Bone marrow (tissue), 2 donors: ENCODE data around the gene ACSF2.

Source experiments
- DNase-seq, 2 donors: peaks; one replicate each; lab custom pipeline; 2025; lab: John Stamatoyannopoulos, UW

ACSF2 gene

GRCh38 chr17:50440172-50440837 is 14.3 kb downstream of the ACSF2 start:
- no peak for DNase-seq

- no peak for DNase-seq
These were observed 15.1 kb downstream of the ACSF2 start for GRCh38 chr17:50440838-50441829.

GRCh38 chr17:50443505-50443974 is 17.5 kb downstream of the ACSF2 start:
- DNase-seq, result no peak

- no peak for DNase-seq
These were observed 19.1 kb downstream of the ACSF2 start for GRCh38 chr17:50444841-50445715.

DNA sequence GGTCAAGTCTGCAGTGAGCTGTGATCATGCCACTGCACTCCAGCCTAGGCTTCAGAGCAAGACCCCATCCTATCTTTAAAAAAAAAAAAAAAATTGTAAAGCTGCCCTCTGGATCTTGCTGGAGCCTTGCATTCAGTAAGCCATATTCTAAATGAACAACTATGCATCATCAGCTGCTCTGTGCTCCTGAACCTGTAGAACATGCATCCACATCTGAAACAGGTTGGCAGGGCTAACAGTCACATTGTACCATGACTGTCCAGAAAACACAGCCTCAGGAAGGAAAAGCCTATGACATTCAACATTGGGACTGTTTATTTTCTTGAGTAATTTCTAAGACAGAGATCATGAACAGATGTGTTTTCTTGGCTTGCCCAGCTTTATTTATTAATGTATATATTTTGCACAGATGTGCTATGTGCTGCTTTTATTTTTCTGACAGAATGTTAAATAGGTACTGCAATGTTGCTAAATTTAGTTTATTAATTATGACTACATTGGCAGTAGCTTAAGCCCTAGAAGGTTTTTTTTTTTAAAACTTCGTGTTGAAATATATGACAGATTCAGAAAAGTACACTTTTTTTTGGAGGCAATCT is 19.8 kb downstream of the ACSF2 start:
- no peak for DNase-seq

DNA sequence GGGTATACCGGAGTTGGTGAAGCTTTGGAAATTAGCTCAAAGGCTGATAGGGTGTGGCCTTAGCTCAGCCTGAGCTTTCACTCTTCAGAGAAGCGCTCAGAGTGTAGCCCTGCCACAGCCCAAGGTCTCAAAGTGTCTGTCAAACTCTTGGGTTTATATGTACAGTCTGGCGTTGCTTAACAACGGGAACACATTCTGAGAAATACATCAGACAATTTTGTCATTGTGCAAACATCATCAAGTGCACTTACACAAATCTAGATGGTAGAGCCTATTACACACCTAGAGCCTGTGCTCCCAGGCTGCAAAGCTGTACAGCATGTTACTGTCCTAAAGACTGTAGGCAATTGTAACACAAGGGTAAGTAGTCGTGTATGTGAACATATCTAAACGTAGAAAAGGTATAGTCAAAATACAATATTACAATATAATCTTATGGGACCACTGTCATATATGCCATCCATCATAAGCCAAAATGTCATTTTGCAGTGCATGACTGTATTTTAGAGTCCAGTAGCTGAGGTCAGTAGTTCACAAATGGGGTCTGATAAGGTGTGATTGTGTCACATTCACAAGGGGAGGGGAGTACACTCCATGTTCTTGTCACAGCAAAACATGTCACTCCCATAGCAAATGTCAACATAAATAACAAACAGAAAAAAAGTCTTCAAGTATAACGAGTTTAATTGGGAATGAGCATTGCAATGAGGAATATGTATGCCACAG is 22.0 kb downstream of the ACSF2 start:
- no peak for DNase-seq

GRCh38 chr17:50448643-50449042 is 22.6 kb downstream of the ACSF2 start:
- no peak for DNase-seq

- DNase-seq, result no peak
These were observed 26.1 kb downstream of the ACSF2 start for GRCh38 chr17:50451943-50452629.

DNA sequence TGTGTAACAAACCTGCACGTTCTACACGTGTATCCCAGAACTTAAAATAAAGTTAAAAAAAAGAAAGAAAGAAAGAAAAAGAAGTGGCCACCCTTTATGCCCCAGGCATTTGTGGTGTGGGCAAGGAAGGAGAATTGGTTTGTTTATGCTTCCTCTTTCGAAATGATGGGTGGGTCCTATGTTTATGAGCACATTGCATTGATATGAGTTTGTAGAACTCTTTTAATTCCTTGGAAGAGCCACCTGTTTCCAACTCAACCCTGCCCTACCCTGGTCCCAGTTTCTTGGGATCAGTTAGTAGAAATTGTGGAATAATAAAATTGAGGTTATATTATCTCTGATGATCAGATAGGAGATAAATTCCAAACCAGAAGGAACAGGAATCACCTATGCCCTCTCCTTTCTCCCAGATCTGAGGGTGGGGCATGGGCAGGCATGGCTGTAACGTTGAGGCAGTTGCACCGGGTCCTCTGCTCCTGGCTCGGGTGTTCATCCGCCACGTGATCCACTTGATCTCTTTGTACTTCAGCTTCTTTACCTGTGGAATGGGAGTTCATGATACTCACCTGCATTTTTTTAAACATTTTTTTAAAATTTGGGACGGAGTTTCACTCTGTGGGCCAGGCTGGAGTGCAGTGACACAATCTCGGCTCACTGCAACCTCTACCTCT is 26.7 kb downstream of the ACSF2 start:
- no peak for DNase-seq

DNA sequence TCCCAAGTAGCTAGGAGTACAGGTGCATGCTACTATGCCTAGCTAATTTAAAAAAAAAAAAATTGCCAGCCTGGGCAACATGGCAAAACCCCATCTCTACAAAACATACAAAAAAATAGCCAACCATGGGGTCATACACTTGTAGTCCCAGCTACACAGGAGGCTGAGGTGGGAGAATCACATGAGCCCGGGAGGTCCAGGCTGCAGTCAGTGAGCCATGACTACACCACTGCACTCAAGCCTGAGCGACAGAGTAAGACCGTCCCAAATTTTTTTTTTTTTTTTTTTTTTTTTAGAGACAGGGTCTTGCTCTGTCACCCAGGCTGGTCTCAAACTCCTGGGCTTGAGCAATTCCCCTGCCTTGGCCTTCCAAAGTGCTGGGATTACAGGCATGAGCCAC is 27.9 kb downstream of the ACSF2 start:
- no peak for DNase-seq

DNA sequence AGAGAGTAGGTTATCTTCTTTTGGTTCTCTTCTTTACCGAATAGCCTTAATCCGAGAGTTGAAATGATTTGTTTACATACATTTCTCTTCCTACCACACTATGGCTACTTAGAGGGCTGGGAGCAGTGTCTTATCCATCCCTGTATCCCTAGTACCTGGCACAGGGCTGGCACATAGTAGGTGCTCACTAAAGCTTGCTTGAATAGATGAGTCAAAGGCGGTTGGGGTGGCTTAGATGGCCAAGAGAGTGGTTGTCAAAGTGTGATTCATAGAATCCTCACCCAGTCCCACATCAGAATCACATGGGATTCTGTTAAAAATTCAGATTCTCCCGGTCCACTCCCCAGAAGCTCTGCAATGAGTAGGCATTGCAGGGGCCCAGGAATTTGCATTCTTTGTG is 31.6 kb downstream of the ACSF2 start:
- DNase-seq, result no peak

DNA sequence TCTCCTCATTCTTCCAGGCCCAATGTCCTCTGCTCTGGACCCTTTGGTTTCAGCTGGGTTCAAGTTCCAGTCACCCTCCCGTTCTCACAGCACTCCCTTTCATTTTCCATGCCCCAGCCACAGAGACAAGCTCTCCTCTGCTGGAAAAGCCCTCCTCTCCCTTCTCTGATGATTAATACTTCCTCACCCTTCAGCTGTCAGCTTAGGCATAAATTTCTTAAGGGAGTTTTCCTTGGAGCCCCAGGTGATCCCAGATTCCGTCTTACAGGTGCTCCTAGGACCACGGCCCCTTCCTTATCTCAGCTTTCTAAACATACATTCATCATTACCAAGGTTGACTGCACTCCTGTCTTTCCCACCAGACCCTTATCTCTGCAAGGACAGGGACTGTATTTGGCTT is 32.3 kb downstream of the ACSF2 start:
- DNase-seq, result no peak

- DNase-seq, result no peak
These were observed 33.0 kb downstream of the ACSF2 start for GRCh38 chr17:50458701-50459676.

DNA sequence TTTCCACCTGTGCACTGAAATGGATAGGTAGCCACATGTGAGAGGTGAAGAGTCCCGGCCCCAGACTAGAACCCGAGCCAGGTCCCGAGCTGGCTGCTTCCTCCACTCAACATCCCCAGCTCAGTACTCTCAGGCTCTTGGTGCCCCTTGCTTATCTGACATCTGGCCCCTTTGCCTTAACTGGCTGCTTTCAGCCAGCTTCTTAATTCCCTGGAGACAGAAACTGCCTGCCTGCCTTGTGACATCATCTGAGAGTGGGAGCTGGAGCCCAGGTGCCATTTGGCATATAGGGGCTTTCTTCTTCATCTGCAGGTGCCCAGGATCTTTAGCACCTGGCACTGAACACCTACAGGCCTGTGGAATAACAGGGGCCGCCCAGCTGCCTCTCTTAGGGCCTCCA is 33.7 kb downstream of the ACSF2 start:
- DNase-seq, result no peak

GRCh38 chr17:50460831-50461526 is 35.0 kb downstream of the ACSF2 start:
- no peak for DNase-seq

GRCh38 chr17:50461550-50462132 is 35.6 kb downstream of the ACSF2 start:
- no peak for DNase-seq

- no peak for DNase-seq
These were observed 36.4 kb downstream of the ACSF2 start for GRCh38 chr17:50462446-50462845.

- DNase-seq, result no peak
These were observed 38.1 kb downstream of the ACSF2 start for GRCh38 chr17:50464121-50464520.
